Panc1 (cell line): ENCODE results near the gene EDEM1. TPM values are rescaled to one million over a fixed set of nuclear protein-coding genes. Genes with fewer than 3 reads are reported as not detected.
"Not testable (repeated sequence)": the region's sequence is repeated elsewhere in the genome, so short reads cannot be mapped to it uniquely, and the experiment has no call there.

Experiments used
- ATAC-seq: fragments of 200-7000 bp; cut with Tn5 transposase; 2 replicates; pipeline ENCODE4 v1.9.1; 2020; ENCODE audit warnings: mild to moderate bottlenecking, moderate library complexity
- BruUV-seq: library from RNA; stranded (reverse); fragments of 400-500 nt; replicated peaks from 2 replicates; lab custom pipeline; 2021; lab: Mats Ljungman, UMichigan
- CTCF ChIA-PET: fragments of 300-600 bp; sonication (Branson Sonifier 250); formaldehyde crosslinking; loops from one replicate; lab custom pipeline; 2022; ENCODE audit warnings: antibody characterized with exemption; lab: Charles Lee
- POLR2A ChIA-PET: fragments of 300-600 bp; sonication (Branson Sonifier 250); formaldehyde crosslinking; loops from one replicate; lab custom pipeline; 2022; ENCODE audit warnings: antibody characterized with exemption; lab: Charles Lee
- DNase-seq: peaks from one replicate; pipeline ENCODE4 v3.0.0-alpha.2; 2010; ENCODE audit warnings: low read depth, low spot score
- H3K27ac ChIP-seq: 2 replicates; pipeline ENCODE4 v1.5.1; 2011; ENCODE audit warnings: mild to moderate bottlenecking, low read length, inconsistent platforms
- H3K27me3 ChIP-seq: fragments of 200-500 bp; sonication (Bioruptor generic); 2 replicates; pipeline ENCODE4 v1.6.0; 2014; ENCODE audit warnings: low read length, inconsistent platforms; ENCODE audit not compliant: control insufficient read depth, insufficient read depth
- H3K36me3 ChIP-seq: fragments of 200-500 bp; sonication (Bioruptor generic); 2 replicates; pipeline ENCODE4 v1.5.1; 2014; ENCODE audit warnings: inconsistent platforms, mild to moderate bottlenecking, low read length, moderate library complexity; ENCODE audit not compliant: control insufficient read depth, insufficient read depth
- H3K4me1 ChIP-seq: 2 replicates; pipeline ENCODE4 v1.5.1; 2011; ENCODE audit warnings: inconsistent platforms, mild to moderate bottlenecking, low read length, moderate library complexity; ENCODE audit not compliant: control insufficient read depth, insufficient read depth
- H3K4me3 ChIP-seq, 2 experiments: 2 replicates each; pipeline ENCODE4 v1.5.1; 2011 to 2012; ENCODE audit warnings: low read depth in 2 of 2, low read length in 2 of 2, mild to moderate bottlenecking in 2 of 2, inconsistent platforms in 1 of 2, moderate library complexity in 1 of 2
- H3K9me3 ChIP-seq: fragments of 200-500 bp; sonication (Bioruptor generic); 2 replicates; pipeline ENCODE4 v1.5.1; 2014; ENCODE audit warnings: low read depth, mild to moderate bottlenecking, inconsistent platforms, low read length, moderate library complexity; ENCODE audit not compliant: control insufficient read depth, insufficient read depth
- CTCF ChIP-seq: fragments of 450-650 bp; IDR thresholded peaks from 2 replicates; pipeline ENCODE4 v1.5.1; 2017; ENCODE audit warnings: mild to moderate bottlenecking
- POLR2AphosphoS5 ChIP-seq: IDR thresholded peaks from 2 replicates; pipeline ENCODE4 v1.6.1; 2012; ENCODE audit warnings: mild to moderate bottlenecking, low read depth, low read length, moderate library complexity
- REST ChIP-seq, 2 experiments: IDR thresholded peaks; 2 replicates each; pipeline ENCODE4 v1.6.1; 2011 to 2012; ENCODE audit warnings: low read depth in 2 of 2, control low read depth in 1 of 2, low read length in 1 of 2, mild to moderate bottlenecking in 1 of 2, moderate library complexity in 1 of 2; ENCODE audit not compliant: insufficient read depth in 1 of 2
- SIN3A ChIP-seq: IDR thresholded peaks from 2 replicates; pipeline ENCODE4 v1.6.1; 2012; ENCODE audit warnings: low read depth, mild to moderate bottlenecking, low read length, moderate library complexity, borderline replicate concordance; ENCODE audit not compliant: insufficient read depth
- TCF7L2 ChIP-seq: IDR thresholded peaks from 2 replicates; pipeline ENCODE4 v1.6.1; 2011; ENCODE audit warnings: mild to moderate bottlenecking, low read depth, low read length, inconsistent platforms
- in situ Hi-C: cut with HindIII; loops from 2 replicates; pipeline ENCODE4 v1.10.0; 2016; ENCODE audit warnings: low sequenced_read_pairs, low pct_unique_long_range_greater_than_20kb
- intact Hi-C: fragments of 100-400 bp; cut with micrococcal nuclease; formaldehyde crosslinking; loops from one replicate; pipeline ENCODE4 v1.10.0; 2022; ENCODE audit not compliant: unreplicated experiment
- total RNA-seq: library from RNA; stranded (reverse); gene quantifications from one replicate; pipeline ENCODE4 v1.2.1, GENCODE V29; 2021; ENCODE audit not compliant: unreplicated experiment

EDEM1 gene
- total RNA-seq, 1 experiment from 2014 or later: 44.6 TPM

- ATAC-seq (no peak), DNase-seq (no peak)
- Histone ChIP-seq H3K27ac (no peak overlapping the region), H3K27me3 (no peaks in the 10 kb centered on the region), H3K4me1 (peaks cover 5% of the 10 kb centered on the region; the same call in 1 of the 2 replicates), H3K4me3 (no peak overlapping the region), H3K36me3 (peaks cover 13% of the 10 kb centered on the region), H3K9me3 (no peaks in the 10 kb centered on the region)
- no TSS peak for BruUV-seq
- POLR2A ChIA-PET: no interaction called here
- in situ Hi-C loops (no loop called here), intact Hi-C loops (loop anchor here (10.0 kb wide), 1 partner anchor 57 kb away; the partner anchor contains the start of gene ARL8B)
- CTCF ChIA-PET: no interaction called here
- TF ChIP-seq POLR2AphosphoS5 (no peak), SIN3A (no peak), REST (IDR thresholded peaks at IDR 0.05; ENCODE audit: insufficient read depth in 1 of 2, low read depth in 2 of 2, low read length in 1 of 2) (no peak), TCF7L2 (no peak), CTCF (no peak)
These were observed 5.9 kb upstream of the EDEM1 start for GRCh38 chr3:5181469-5182141.

- BruUV-seq, H3K9me3 ChIP-seq, H3K27ac ChIP-seq, CTCF ChIA-PET, POLR2A ChIA-PET, in situ Hi-C loops, H3K36me3 ChIP-seq, DNase-seq, ATAC-seq, H3K27me3 ChIP-seq, H3K4me3 ChIP-seq, H3K4me1 ChIP-seq: not testable (repeated sequence)
- intact Hi-C loops: loop anchor here (10.0 kb wide), 1 partner anchor 59 kb away; the partner anchor contains the start of gene ARL8B
These were observed 3.8 kb upstream of the EDEM1 start for GRCh38 chr3:5183714-5184113.

GRCh38 chr3:5184499-5184898, 3.0 kb upstream of the EDEM1 start:
- Histone ChIP-seq H3K27ac (no peak overlapping the region), H3K27me3 (no peaks in the 10 kb centered on the region), H3K9me3 (no peaks in the 10 kb centered on the region), H3K4me1 (peaks cover 5% of the 10 kb centered on the region; the same call in 1 of the 2 replicates), H3K4me3 (no peak overlapping the region), H3K36me3 (peaks cover 9% of the 10 kb centered on the region)
- no peak for TF ChIP-seq SIN3A
- no peak for TF ChIP-seq TCF7L2
- TF ChIP-seq CTCF: no peak
- TF ChIP-seq REST (IDR thresholded peaks at IDR 0.05; ENCODE audit: insufficient read depth in 1 of 2, low read depth in 2 of 2, low read length in 1 of 2): no peak
- TF ChIP-seq POLR2AphosphoS5: no peak
- no peak for ATAC-seq
- ChIA-PET POLR2A (no interaction called here), CTCF (interaction anchor here (0.6 kb wide), 1 partner anchor 63 kb away, joined by 3 read pairs; no protein-coding TSS in a partner anchor)
- in situ Hi-C loops: no loop called here
- intact Hi-C loops: loop anchor here (10.0 kb wide), 1 partner anchor 60 kb away; the partner anchor contains the start of gene ARL8B
- DNase-seq: no peak
- BruUV-seq: no TSS peak
